Activated naive CD8-positive, alpha-beta T cell treated with anti-CD3 and anti-CD28 coated beads, Interleukin-2, amount 50 U/mL, for 16 hours (primary cell): ENCODE results near the gene ASS1.

Experiments used
- DNase-seq: peaks from one replicate; pipeline ENCODE4 v3.0.0-alpha.2; 2020; ENCODE audit warnings: low read depth, low spot score

Gene ASS1

GRCh38 chr9:130498298-130498917 lies 53.6 kb downstream of the ASS1 start:
- no peak for DNase-seq

GRCh38 chr9:130498918-130499698 lies 54.3 kb downstream of the ASS1 start:
- DNase-seq: no peak

GRCh38 chr9:130499804-130500263 lies 55.1 kb downstream of the ASS1 start:
- no peak for DNase-seq

GRCh38 chr9:130500340-130501180 lies 55.8 kb downstream of the ASS1 start:
- no peak for DNase-seq

GRCh38 chr9:130501639-130502038 lies 56.9 kb downstream of the ASS1 start:
- no peak for DNase-seq

- DNase-seq: no peak
Observed at GRCh38 chr9:130508218-130508617, 63.5 kb downstream of the ASS1 start.

- DNase-seq: no peak
Observed at GRCh38 chr9:130512199-130512598, 67.4 kb downstream of the ASS1 start.

- no peak for DNase-seq
Observed at GRCh38 chr9:130513078-130513477, 68.3 kb downstream of the ASS1 start.

- no peak for DNase-seq
Observed at GRCh38 chr9:130518233-130518632, 73.5 kb downstream of the ASS1 start.

GRCh38 chr9:130518943-130519799 lies 74.4 kb downstream of the ASS1 start:
- DNase-seq: no peak

GRCh38 chr9:130519927-130520326 lies 75.2 kb downstream of the ASS1 start:
- DNase-seq: no peak

- DNase-seq: no peak
Observed at GRCh38 chr9:130521715-130522114, 77.0 kb downstream of the ASS1 start.

GRCh38 chr9:130522233-130522808 lies 77.6 kb downstream of the ASS1 start:
- no peak for DNase-seq

- no peak for DNase-seq
Observed at GRCh38 chr9:130523921-130524320, 79.2 kb downstream of the ASS1 start.

- no peak for DNase-seq
Observed at GRCh38 chr9:130526193-130526853, 81.6 kb downstream of the ASS1 start.

GRCh38 chr9:130526854-130527650 lies 82.3 kb downstream of the ASS1 start:
- DNase-seq: no peak

- no peak for DNase-seq
Observed at GRCh38 chr9:130527651-130528310, 83.0 kb downstream of the ASS1 start.

- no peak for DNase-seq
Observed at GRCh38 chr9:130528674-130529073, 83.9 kb downstream of the ASS1 start.

- DNase-seq: no peak
Observed at GRCh38 chr9:130530938-130531337, 86.2 kb downstream of the ASS1 start.
